Stimulated activated CD8-positive, alpha-beta memory T cell treated with anti-CD3 and anti-CD28 coated beads, Interleukin-12 subunit alpha, Interleukin-12 subunit beta, amount 100 ng/mL, for 4 hours (primary cell): ENCODE data around the gene DLGAP5.

Source experiments
- DNase-seq: peaks from one replicate; pipeline ENCODE4 v3.0.0-alpha.2; 2020; ENCODE audit warnings: low read depth

Gene DLGAP5

GRCh38 chr14:55188686-55189295 lies 2.6 kb downstream of the DLGAP5 start:
- DNase-seq: no peak

GRCh38 chr14:55180434-55180833 lies 11.0 kb downstream of the DLGAP5 start:
- no peak for DNase-seq

GRCh38 chr14:55180006-55180405 lies 11.4 kb downstream of the DLGAP5 start:
- DNase-seq: no peak

- no peak for DNase-seq
Measured at GRCh38 chr14:55170526-55170925, 20.9 kb downstream of the DLGAP5 start.

GRCh38 chr14:55160989-55161388 lies 30.4 kb downstream of the DLGAP5 start:
- DNase-seq: no peak

GRCh38 chr14:55158412-55158811 lies 33.0 kb downstream of the DLGAP5 start:
- DNase-seq: no peak

- DNase-seq: no peak
Measured at GRCh38 chr14:55157080-55157479, 34.3 kb downstream of the DLGAP5 start.

GRCh38 chr14:55153951-55154350 lies 37.4 kb downstream of the DLGAP5 start:
- DNase-seq: no peak

GRCh38 chr14:55152052-55152753 lies 39.2 kb downstream of the DLGAP5 start:
- DNase-seq: no peak

GRCh38 chr14:55151601-55152000 lies 39.8 kb downstream of the DLGAP5 start:
- DNase-seq: no peak

GRCh38 chr14:55146425-55146824 lies 45.0 kb downstream of the DLGAP5 start:
- DNase-seq: no peak

GRCh38 chr14:55142466-55142865 lies 48.9 kb downstream of the DLGAP5 start:
- DNase-seq: no peak

GRCh38 chr14:55141825-55142224 lies 49.6 kb downstream of the DLGAP5 start:
- no peak for DNase-seq

- no peak for DNase-seq
Measured at GRCh38 chr14:55139696-55140509, 51.5 kb downstream of the DLGAP5 start.

- no peak for DNase-seq
Measured at GRCh38 chr14:55139141-55139540, 52.2 kb downstream of the DLGAP5 start.

GRCh38 chr14:55138091-55138490 lies 53.3 kb downstream of the DLGAP5 start:
- no peak for DNase-seq

- DNase-seq: no peak
Measured at GRCh38 chr14:55136885-55137786, 54.2 kb downstream of the DLGAP5 start.

GRCh38 chr14:55136241-55136640 lies 55.1 kb downstream of the DLGAP5 start:
- no peak for DNase-seq

- DNase-seq: no peak
Measured at GRCh38 chr14:55133416-55133815, 58.0 kb downstream of the DLGAP5 start.

GRCh38 chr14:55131370-55132137 lies 59.8 kb downstream of the DLGAP5 start:
- no peak for DNase-seq

GRCh38 chr14:55130196-55130550 lies 61.2 kb downstream of the DLGAP5 start:
- no peak for DNase-seq
